Stromal cell of bone marrow (primary cell): ENCODE measurements around the gene CYP4Z1.
"Not testable (repeated sequence)": the region's sequence is repeated elsewhere in the genome, so short reads cannot be mapped to it uniquely, and the experiment has no call there.

Experiments
- DNase-seq: peaks from one replicate; pipeline ENCODE4 v3.0.0-alpha.2; 2012; ENCODE audit warnings: low read depth

The CYP4Z1 gene, protein sequence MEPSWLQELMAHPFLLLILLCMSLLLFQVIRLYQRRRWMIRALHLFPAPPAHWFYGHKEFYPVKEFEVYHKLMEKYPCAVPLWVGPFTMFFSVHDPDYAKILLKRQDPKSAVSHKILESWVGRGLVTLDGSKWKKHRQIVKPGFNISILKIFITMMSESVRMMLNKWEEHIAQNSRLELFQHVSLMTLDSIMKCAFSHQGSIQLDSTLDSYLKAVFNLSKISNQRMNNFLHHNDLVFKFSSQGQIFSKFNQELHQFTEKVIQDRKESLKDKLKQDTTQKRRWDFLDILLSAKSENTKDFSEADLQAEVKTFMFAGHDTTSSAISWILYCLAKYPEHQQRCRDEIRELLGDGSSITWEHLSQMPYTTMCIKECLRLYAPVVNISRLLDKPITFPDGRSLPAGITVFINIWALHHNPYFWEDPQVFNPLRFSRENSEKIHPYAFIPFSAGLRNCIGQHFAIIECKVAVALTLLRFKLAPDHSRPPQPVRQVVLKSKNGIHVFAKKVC

DNA sequence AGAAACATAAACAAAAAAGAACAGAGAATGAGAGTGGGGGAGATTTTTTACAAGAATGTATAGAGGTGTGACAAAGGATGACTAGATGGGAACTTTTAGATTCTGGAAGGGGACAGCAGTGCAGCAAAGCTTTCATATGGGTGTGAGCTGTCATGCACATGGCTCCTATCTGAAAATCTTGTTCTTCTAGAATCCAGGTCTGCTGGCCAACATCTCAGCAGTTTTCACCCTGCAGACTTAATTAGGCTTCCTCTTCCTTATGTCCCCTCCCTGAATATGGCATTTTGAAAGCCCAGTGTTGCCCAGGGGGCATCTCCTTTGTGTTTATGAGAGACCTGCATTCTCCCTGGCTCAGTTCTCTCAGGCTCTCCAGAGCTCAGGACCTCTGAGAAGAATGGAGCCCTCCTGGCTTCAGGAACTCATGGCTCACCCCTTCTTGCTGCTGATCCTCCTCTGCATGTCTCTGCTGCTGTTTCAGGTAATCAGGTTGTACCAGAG, at the start of gene CYP4Z1:
TSS of gene CYP4Z1 (plus strand) at position 135 of the 498 bp plus-strand sequence. CDS start at position 395, 260 bp downstream.
- DNase-seq = no peak

GRCh38 chr1:47021070-47021469, 46.0 kb upstream of the CYP4Z1 start:
- no peak for DNase-seq

DNA sequence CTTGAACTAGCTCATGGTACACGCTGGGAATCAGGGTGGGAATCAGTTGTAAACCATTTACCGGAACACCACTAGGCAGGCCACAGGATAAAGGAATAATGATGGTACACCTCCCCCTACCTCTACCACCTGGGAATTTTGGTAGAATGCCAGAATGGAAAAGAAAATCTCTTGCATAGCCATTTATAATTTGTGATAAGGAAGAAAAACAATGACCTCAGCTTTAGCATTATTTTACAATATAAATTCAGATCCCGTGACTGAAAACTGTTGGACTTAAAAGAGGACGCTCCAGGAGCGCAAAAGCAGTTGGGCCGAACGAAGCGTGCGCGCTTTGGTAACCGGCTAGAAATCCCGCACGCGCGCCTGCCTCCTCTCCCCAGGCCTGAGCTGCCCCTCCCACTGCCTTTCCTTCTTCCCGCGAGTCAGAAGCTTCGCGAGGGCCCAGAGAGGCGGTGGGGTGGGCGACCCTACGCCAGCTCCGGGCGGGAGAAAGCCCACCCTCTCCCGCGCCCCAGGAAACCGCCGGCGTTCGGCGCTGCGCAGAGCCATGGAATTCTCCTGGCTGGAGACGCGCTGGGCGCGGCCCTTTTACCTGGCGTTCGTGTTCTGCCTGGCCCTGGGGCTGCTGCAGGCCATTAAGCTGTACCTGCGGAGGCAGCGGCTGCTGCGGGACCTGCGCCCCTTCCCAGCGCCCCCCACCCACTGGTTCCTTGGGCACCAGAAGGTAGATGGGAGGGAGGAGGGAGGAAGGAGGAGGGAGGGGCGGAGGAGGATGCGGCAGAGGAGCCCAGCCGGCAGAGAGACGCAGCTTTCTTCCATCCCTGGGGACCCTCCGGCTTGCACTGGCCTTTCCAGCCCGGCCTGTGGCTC, 43.5 kb upstream of the CYP4Z1 start, which contains the start of gene CYP4X1:
TSS of gene CYP4X1 (plus strand) at position 402 of the 873 bp plus-strand sequence. CDS start at position 551, 149 bp downstream.
- DNase-seq = no peak

- peak; percentile 18 for DNase-seq
These were observed 42.8 kb upstream of the CYP4Z1 start for GRCh38 chr1:47024141-47024801.

DNA sequence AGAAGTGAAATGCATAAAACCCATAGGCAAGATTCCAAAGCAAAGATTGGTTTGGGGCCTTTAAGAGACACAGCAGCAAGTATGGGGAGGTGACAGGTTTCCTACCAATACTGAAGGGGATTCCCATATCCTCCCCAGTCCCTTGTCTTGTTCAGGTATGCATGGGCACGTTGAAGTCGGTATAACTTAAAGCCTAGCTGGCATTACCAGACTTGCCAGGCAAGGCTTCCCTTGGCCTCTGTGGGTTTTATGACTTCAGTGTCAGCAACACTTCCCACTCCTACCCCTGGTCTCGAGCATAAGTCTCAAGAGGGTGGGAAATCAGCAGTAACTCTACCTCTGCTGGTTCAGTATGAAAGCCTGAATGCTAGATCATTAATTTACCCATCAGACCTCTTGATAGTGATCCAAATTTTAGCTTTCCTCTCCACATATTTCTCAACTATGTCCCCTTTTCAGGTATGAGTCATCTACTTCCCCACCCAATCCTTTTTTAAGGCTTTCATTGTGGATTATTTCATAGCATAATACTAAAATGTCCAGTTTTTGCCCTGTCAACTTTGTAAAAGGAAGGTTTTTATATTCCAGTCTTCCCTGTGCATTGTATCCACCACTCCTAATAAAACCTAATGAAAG, 36.7 kb upstream of the CYP4Z1 start:
- DNase-seq = no peak

- DNase-seq = peak; percentile 69
These were observed 36.0 kb upstream of the CYP4Z1 start for GRCh38 chr1:47031059-47031458.

DNA sequence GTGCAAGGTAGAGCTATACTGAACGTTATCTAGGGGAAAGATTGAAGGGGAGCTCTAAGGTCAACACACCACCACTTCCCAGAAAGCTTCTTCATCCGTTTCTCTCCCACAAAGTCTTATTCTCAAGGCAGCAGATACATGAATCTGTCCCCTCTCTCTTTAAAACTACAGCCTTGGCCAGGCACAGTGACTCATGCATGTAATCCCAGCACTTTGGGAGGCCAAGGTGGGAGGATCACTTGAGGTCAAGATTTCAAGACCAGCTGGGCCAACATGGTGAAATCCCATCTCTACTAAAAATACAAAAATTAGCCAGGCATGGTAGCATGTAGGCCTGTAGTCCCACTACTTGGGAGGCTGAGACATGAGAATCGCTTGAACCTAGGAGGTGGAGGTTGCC, 35.4 kb upstream of the CYP4Z1 start:
- DNase-seq = no peak

DNA sequence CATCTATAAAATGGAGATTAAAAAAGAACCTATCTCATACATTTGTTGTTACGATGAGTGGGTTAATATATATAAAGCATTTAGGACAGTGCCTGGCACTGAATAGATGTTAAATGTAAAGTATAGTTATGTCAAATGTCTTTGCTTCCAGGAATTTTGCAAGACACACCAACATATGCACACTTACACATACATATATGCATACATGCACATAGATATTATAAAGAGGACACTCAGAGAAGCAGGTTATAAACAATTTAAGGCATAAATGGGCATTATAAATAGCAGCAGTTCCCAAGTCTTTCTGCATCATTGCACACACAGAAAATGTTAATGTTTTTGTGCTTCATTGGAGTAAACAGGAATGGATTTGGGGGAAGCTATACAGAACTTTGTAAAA, 30.3 kb upstream of the CYP4Z1 start:
- DNase-seq = no peak

GRCh38 chr1:47059376-47059775, 7.7 kb upstream of the CYP4Z1 start:
- DNase-seq = no peak

- not testable (repeated sequence) for DNase-seq
These were observed 2.0 kb downstream of the CYP4Z1 start for GRCh38 chr1:47069080-47069479.

DNA sequence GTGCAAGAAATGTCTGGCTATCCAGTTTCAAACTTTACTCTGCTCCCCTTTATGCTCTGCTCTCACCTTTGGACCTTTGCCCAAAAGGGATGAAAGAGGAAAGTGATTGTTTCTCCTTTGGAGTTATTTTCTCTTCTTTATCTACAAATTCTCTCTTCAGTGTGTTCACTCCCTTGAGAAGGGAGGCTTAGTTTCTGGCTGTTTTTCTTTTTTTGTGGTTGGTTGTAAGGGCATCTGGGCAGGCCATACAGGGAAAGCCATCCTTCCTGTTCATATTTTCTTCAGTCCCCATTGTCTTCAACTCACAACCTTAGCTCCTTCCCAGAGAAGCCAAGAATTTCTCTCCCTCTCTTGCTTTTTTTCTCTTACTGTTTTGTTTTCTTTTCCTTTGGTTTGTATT, 2.5 kb downstream of the CYP4Z1 start:
- not testable (repeated sequence) for DNase-seq

- DNase-seq = not testable (repeated sequence)
These were observed 22.3 kb downstream of the CYP4Z1 start for GRCh38 chr1:47089356-47089755.

GRCh38 chr1:47091476-47091875, 24.4 kb downstream of the CYP4Z1 start:
- not testable (repeated sequence) for DNase-seq

GRCh38 chr1:47104816-47105215, 37.8 kb downstream of the CYP4Z1 start:
- no peak for DNase-seq

GRCh38 chr1:47106792-47107191, 39.8 kb downstream of the CYP4Z1 start:
- DNase-seq = no peak

DNA sequence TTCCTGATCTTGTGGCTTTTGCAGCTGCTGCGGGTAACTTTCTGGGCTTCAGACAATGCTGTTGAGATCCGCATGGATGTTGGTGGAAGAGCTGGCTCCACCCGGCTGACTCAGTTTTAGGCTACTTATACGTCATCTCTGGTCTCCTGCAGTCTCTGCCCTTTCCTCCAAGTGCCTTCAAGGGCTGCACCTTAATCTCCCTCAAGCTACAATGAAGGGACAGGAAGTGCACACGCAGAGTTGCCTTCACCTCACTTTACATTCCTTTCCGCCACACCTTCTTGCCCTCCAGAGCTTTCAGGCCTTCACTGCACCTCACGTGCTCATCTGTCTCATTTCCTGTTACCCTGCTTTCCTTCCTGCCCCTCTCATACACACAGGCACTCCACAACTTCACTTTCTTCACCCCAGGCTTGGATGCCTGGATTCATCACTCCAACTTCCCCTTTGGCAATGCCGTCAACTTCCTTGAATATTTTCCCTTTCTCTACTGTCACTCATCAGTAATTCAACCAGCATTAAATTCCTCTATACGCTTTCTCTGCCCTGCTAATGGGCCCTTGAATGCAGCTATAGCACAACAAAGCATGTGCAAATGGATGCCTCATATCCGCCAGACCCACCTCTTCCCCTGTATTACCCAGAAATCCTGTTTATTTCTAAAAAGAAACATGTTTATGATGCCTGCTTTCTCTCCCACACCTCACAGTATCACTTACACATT, 41.0 kb downstream of the CYP4Z1 start:
- peak; percentile 11 for DNase-seq

- DNase-seq = peak; percentile 0
These were observed 42.5 kb downstream of the CYP4Z1 start for GRCh38 chr1:47109482-47109881.

DNA sequence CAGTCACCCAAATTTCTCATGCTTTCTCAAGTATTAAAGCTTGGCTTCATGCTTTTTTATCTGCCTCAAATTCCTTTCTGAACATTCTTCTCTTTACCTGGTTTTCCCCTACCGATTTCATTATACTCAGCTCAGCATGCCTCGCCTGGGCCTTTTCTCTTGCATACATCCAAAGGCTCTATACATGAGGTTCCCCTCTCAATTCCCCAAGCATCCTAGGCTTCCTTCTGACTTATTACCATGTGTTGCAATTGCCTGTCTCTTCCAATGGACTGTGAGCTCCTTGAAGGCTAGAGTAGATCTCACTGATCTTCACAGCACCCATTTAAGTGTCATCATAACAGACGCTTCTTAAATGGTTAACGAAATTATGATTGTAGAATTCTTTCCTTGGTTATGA, 46.1 kb downstream of the CYP4Z1 start:
- DNase-seq = no peak

GRCh38 chr1:47121039-47121438, 54.0 kb downstream of the CYP4Z1 start:
- DNase-seq = not testable (repeated sequence)

GRCh38 chr1:47124834-47125233, 57.8 kb downstream of the CYP4Z1 start:
- DNase-seq = not testable (repeated sequence)

- not testable (repeated sequence) for DNase-seq
These were observed 60.0 kb downstream of the CYP4Z1 start for GRCh38 chr1:47126997-47127396.
